NCI-H774 (cell line): Measurements from ENCODE around the gene RTN4.

ENCODE experiments used
- DNase-seq: peaks from one replicate; lab custom pipeline; 2025; lab: John Stamatoyannopoulos, UW

The RTN4 gene

GRCh38 chr2:54967759-54968365, 82.4 kb downstream of the RTN4 start:
- no peak for DNase-seq

- DNase-seq, result no peak
Measured at GRCh38 chr2:54967269-54967668, 83.0 kb downstream of the RTN4 start.

GRCh38 chr2:54966837-54967236, 83.4 kb downstream of the RTN4 start:
- DNase-seq, result no peak

- no peak for DNase-seq
Measured at GRCh38 chr2:54966165-54966832, 84.0 kb downstream of the RTN4 start.

- DNase-seq, result no peak
Measured at GRCh38 chr2:54965425-54965824, 84.8 kb downstream of the RTN4 start.

GRCh38 chr2:54964816-54965215, 85.4 kb downstream of the RTN4 start:
- DNase-seq, result no peak

- no peak for DNase-seq
Measured at GRCh38 chr2:54964271-54964670, 86.0 kb downstream of the RTN4 start.

GRCh38 chr2:54963476-54963875, 86.8 kb downstream of the RTN4 start:
- no peak for DNase-seq

- no peak for DNase-seq
Measured at GRCh38 chr2:54962935-54963440, 87.3 kb downstream of the RTN4 start.

- no peak for DNase-seq
Measured at GRCh38 chr2:54962511-54962910, 87.7 kb downstream of the RTN4 start.

- no peak for DNase-seq
Measured at GRCh38 chr2:54960164-54960563, 90.1 kb downstream of the RTN4 start.

- no peak for DNase-seq
Measured at GRCh38 chr2:54958717-54959371, 91.4 kb downstream of the RTN4 start.

GRCh38 chr2:54957321-54957999, 92.8 kb downstream of the RTN4 start:
- no peak for DNase-seq

- no peak for DNase-seq
Measured at GRCh38 chr2:54956111-54956627, 94.1 kb downstream of the RTN4 start.

GRCh38 chr2:54955358-54956110, 94.7 kb downstream of the RTN4 start:
- DNase-seq, result no peak

GRCh38 chr2:54954705-54955357, 95.4 kb downstream of the RTN4 start:
- DNase-seq, result no peak

- no peak for DNase-seq
Measured at GRCh38 chr2:54954158-54954557, 96.1 kb downstream of the RTN4 start.

- DNase-seq, result no peak
Measured at GRCh38 chr2:54952978-54953456, 97.2 kb downstream of the RTN4 start.

GRCh38 chr2:54952425-54952824, 97.8 kb downstream of the RTN4 start:
- no peak for DNase-seq

- DNase-seq, result no peak
Measured at GRCh38 chr2:54950811-54951210, 99.4 kb downstream of the RTN4 start.

- no peak for DNase-seq
Measured at GRCh38 chr2:54949431-54949830, 100.8 kb downstream of the RTN4 start.
